Neural cell (in vitro differentiated cells): ENCODE data around the gene SLC16A4.

ENCODE experiments used
- CTCF ChIP-seq: fragments of 450-650 bp; IDR thresholded peaks from 2 replicates; pipeline ENCODE4 v1.5.1; 2014; ENCODE audit warnings: antibody characterized with exemption, mild to moderate bottlenecking, moderate library complexity; ENCODE audit not compliant: poor library complexity, severe bottlenecking
- EP300 ChIP-seq: fragments of 450-650 bp; conservative IDR thresholded peaks from 2 replicates; pipeline ENCODE4 v1.6.1; 2014; ENCODE audit warnings: antibody characterized with exemption, mild to moderate bottlenecking, moderate library complexity; ENCODE audit not compliant: poor library complexity, severe bottlenecking
- EZH2 ChIP-seq: fragments of 200-600, 300-800 bp; shearing (Covaris generic), sonication (generic); IDR thresholded peaks from 2 replicates; pipeline ENCODE4 v1.6.1; 2014; ENCODE audit warnings: antibody characterized with exemption, low read length, borderline replicate concordance, mild to moderate bottlenecking; ENCODE audit not compliant: insufficient read depth, poor library complexity, severe bottlenecking
- MXI1 ChIP-seq: fragments of 450-650 bp; conservative IDR thresholded peaks from 2 replicates; pipeline ENCODE4 v1.6.1; 2014; ENCODE audit warnings: antibody characterized with exemption, mild to moderate bottlenecking; ENCODE audit not compliant: poor library complexity, severe bottlenecking
- POLR2AphosphoS5 ChIP-seq: IDR thresholded peaks from 2 replicates; pipeline ENCODE4 v1.6.1; 2012
- RAD21 ChIP-seq: fragments of 450-650 bp; conservative IDR thresholded peaks from 2 replicates; pipeline ENCODE4 v1.6.1; 2014; ENCODE audit warnings: antibody characterized with exemption, mild to moderate bottlenecking, moderate library complexity
- REST ChIP-seq: IDR thresholded peaks from 2 replicates; pipeline ENCODE4 v1.6.1; 2012; ENCODE audit warnings: borderline replicate concordance
- SMC3 ChIP-seq: fragments of 450-650 bp; conservative IDR thresholded peaks from 2 replicates; pipeline ENCODE4 v1.6.1; 2014; ENCODE audit warnings: antibody characterized with exemption, mild to moderate bottlenecking, moderate library complexity; ENCODE audit not compliant: poor library complexity
- TAF1 ChIP-seq: IDR thresholded peaks from 2 replicates; pipeline ENCODE4 v1.6.1; 2012; ENCODE audit warnings: low read depth

- TF ChIP-seq CTCF (no peak), TAF1 (no peak), EP300 (no peak), RAD21 (no peak), EZH2 (no peak), POLR2AphosphoS5 (no peak), REST (no peak), MXI1 (no peak), SMC3 (no peak)
These were observed 30.4 kb downstream of the SLC16A4 start for GRCh38 chr1:110360431-110360830.
